ENCODE data around the gene SPRR2D. TPM values are rescaled to one million over a fixed set of nuclear protein-coding genes. Genes with fewer than 3 reads are reported as not detected.

Gene SPRR2D
- total and polyA plus RNA-seq, 10 of the 15 experiments (the other 5 are each of a cell fraction or from before 2014, with no cell fraction given), result 0.44 TPM; not detected in 9

DNA sequence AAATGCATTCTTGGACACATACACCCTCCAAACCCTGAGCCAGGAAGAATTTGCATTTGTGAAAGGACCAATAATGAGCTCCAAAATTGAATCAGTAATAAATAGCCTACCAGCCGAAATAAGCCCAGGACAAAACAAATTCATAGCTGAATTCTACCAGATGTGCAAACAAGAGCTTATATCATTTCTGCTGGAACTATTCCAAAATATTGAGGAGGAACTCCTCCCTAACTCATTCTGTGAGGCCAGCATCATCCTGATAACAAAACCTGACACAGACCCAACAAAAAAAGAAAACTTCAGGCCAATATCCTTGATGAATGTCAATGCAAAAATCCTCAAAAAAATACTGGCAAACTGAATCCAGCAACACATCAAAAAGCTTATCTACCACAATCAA is 46.7 kb upstream of the SPRR2D start:
- 41% methylated on average over 1 of the region's 1 CpG for WGBS (ENCODE audit: insufficient coverage, insufficient replicate concordance, low lambda C conversion rate, missing lambda C conversion rate)
- TF ChIP-seq, protein P1, sequence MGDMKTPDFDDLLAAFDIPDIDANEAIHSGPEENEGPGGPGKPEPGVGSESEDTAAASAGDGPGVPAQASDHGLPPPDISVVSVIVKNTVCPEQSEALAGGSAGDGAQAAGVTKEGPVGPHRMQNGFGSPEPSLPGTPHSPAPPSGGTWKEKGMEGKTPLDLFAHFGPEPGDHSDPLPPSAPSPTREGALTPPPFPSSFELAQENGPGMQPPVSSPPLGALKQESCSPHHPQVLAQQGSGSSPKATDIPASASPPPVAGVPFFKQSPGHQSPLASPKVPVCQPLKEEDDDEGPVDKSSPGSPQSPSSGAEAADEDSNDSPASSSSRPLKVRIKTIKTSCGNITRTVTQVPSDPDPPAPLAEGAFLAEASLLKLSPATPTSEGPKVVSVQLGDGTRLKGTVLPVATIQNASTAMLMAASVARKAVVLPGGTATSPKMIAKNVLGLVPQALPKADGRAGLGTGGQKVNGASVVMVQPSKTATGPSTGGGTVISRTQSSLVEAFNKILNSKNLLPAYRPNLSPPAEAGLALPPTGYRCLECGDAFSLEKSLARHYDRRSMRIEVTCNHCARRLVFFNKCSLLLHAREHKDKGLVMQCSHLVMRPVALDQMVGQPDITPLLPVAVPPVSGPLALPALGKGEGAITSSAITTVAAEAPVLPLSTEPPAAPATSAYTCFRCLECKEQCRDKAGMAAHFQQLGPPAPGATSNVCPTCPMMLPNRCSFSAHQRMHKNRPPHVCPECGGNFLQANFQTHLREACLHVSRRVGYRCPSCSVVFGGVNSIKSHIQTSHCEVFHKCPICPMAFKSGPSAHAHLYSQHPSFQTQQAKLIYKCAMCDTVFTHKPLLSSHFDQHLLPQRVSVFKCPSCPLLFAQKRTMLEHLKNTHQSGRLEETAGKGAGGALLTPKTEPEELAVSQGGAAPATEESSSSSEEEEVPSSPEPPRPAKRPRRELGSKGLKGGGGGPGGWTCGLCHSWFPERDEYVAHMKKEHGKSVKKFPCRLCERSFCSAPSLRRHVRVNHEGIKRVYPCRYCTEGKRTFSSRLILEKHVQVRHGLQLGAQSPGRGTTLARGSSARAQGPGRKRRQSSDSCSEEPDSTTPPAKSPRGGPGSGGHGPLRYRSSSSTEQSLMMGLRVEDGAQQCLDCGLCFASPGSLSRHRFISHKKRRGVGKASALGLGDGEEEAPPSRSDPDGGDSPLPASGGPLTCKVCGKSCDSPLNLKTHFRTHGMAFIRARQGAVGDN (IDR thresholded peaks at IDR 0.05), result no peak
- TF ChIP-seq BCL11A (IDR thresholded peaks at IDR 0.05; ENCODE audit: low read depth, low read length) (no peak), MYB (IDR thresholded peaks at IDR 0.05; ENCODE audit: borderline replicate concordance, low read depth, low read length) (no peak), NBN (IDR thresholded peaks at IDR 0.05) (no peak), RCOR1 (conservative IDR thresholded peaks at IDR 0.05; ENCODE audit: low read depth, low read length) (no peak), TARDBP (IDR thresholded peaks at IDR 0.05; ENCODE audit: borderline replicate concordance) (no peak), ZNF207 (IDR thresholded peaks at IDR 0.05; ENCODE audit: borderline replicate concordance) (no peak), TCF12 (IDR thresholded peaks at IDR 0.05; ENCODE audit: low read depth, low read length) (no peak), SREBF1 (IDR thresholded peaks at IDR 0.05; ENCODE audit: low read length) (no peak), CHD1 (IDR thresholded peaks at IDR 0.05; ENCODE audit: low read depth, low read length) (no peak), BCL3 (IDR thresholded peaks at IDR 0.05; ENCODE audit: borderline replicate concordance, insufficient read depth, low read depth, low read length, poor library complexity, severe bottlenecking) (no peak)
- Histone ChIP-seq H2AFZ (ENCODE audit: control insufficient read depth, low read depth, low read length) (no peak overlapping the region), H3K4me3 (no peak overlapping the region), H3K79me2 (ENCODE audit: control insufficient read depth, insufficient read depth, low read length) (no peaks in the 10 kb centered on the region), H3K27ac (ENCODE audit: control insufficient read depth, insufficient read depth) (no peak overlapping the region), H3K9ac (ENCODE audit: control insufficient read depth, insufficient read depth, low read length) (no peak overlapping the region), H4K20me1 (ENCODE audit: control insufficient read depth, insufficient read depth) (no peaks in the 10 kb centered on the region), H3K36me3 (ENCODE audit: control insufficient read depth in 2 of 2, insufficient read depth in 2 of 2, low read length in 1 of 2) (no peaks in the 10 kb centered on the region), H3K9me3 (replicated peaks; ENCODE audit: control insufficient read depth, insufficient read depth, low read length) (no peaks in the 10 kb centered on the region), H3K4me1 (ENCODE audit: control insufficient read depth, insufficient read depth, low read length) (no peaks in the 10 kb centered on the region), H3K27me3 (replicated peaks in 1 of 2; ENCODE audit: control insufficient read depth in 2 of 2, insufficient read depth in 2 of 2, low read length in 1 of 2) (no peaks in the 10 kb centered on the region; a peak in 1 of 4 replicates), H3K4me2 (ENCODE audit: control insufficient read depth, insufficient read depth) (no peak overlapping the region)
- no TSS peak for BruUV-seq (replicated peaks)
- in situ Hi-C loops (cut with MboI) (no loop called here), intact Hi-C loops (cut with micrococcal nuclease; ENCODE audit: unreplicated experiment) (no loop called here)
- no peak for FAIRE-seq
- no peak for ATAC-seq
- CTCF ChIA-PET, result interaction anchor here (1.0 kb wide), 1 partner anchor 27 kb away, joined by 3 read pairs; no protein-coding TSS in a partner anchor
- RAD21 ChIA-PET (ENCODE audit: unreplicated experiment), result no interaction called here
- no peak for DNase-seq (ENCODE audit: low read depth, low spot score)
- POLR2A ChIA-PET, result no interaction called here
- SMC1A ChIA-PET (ENCODE audit: uncharacterized antibody, unreplicated experiment), result interaction anchor here (1.7 kb wide), 1 partner anchor 18 kb away, joined by 3 read pairs; no protein-coding TSS in a partner anchor
